LoVo (cell line): Measurements from ENCODE around the gene IL1R2.

Source experiments
- DNase-seq: peaks from one replicate; pipeline ENCODE4 v3.0.0-alpha.2; 2016; ENCODE audit warnings: low spot score

Gene IL1R2

GRCh38 chr2:101975171-101975870 is 16.4 kb upstream of the IL1R2 start:
- no peak for DNase-seq

GRCh38 chr2:101976891-101977290 is 14.9 kb upstream of the IL1R2 start:
- DNase-seq, result no peak

- DNase-seq, result no peak
Measured at GRCh38 chr2:101980368-101980767, 11.4 kb upstream of the IL1R2 start.

GRCh38 chr2:101981066-101981465 is 10.7 kb upstream of the IL1R2 start:
- no peak for DNase-seq

- no peak for DNase-seq
Measured at GRCh38 chr2:101981504-101981903, 10.3 kb upstream of the IL1R2 start.

GRCh38 chr2:101982495-101983029 is 9.2 kb upstream of the IL1R2 start:
- DNase-seq, result no peak

- no peak for DNase-seq
Measured at GRCh38 chr2:101983486-101983885, 8.3 kb upstream of the IL1R2 start.

GRCh38 chr2:101983928-101984327 is 7.8 kb upstream of the IL1R2 start:
- DNase-seq, result no peak

- DNase-seq, result no peak
Measured at GRCh38 chr2:101984656-101985055, 7.1 kb upstream of the IL1R2 start.

- peak; percentile 78 for DNase-seq
Measured at GRCh38 chr2:101985101-101985792, 6.5 kb upstream of the IL1R2 start.

GRCh38 chr2:101985793-101986164 is 6.0 kb upstream of the IL1R2 start:
- peak; percentile 21 for DNase-seq

GRCh38 chr2:101986376-101986775 is 5.4 kb upstream of the IL1R2 start:
- DNase-seq, result no peak

- DNase-seq, result peak; percentile 44
Measured at GRCh38 chr2:101986804-101987740, 4.7 kb upstream of the IL1R2 start.

GRCh38 chr2:101987832-101988231 is 3.9 kb upstream of the IL1R2 start:
- no peak for DNase-seq

- DNase-seq, result no peak
Measured at GRCh38 chr2:101988541-101988940, 3.2 kb upstream of the IL1R2 start.

GRCh38 chr2:101989740-101990460 is 1.9 kb upstream of the IL1R2 start:
- no peak for DNase-seq

GRCh38 chr2:101993772-101994171 is 2.0 kb downstream of the IL1R2 start:
- no peak for DNase-seq

- DNase-seq, result no peak
Measured at GRCh38 chr2:101995019-101995418, 3.3 kb downstream of the IL1R2 start.

GRCh38 chr2:101995804-101996203 is 4.0 kb downstream of the IL1R2 start:
- DNase-seq, result no peak

GRCh38 chr2:101998556-101998895 is 6.8 kb downstream of the IL1R2 start:
- no peak for DNase-seq

- DNase-seq, result peak; percentile 75
Measured at GRCh38 chr2:101998896-101999789, 7.4 kb downstream of the IL1R2 start.
